ENCODE results near the gene AGMO.

AGMO gene

GRCh38 chr7:15571301-15571878, 9.6 kb upstream of the AGMO start:
- no peak overlapping the region for H2AFZ ChIP-seq (ENCODE audit: low read depth, low read length, severe bottlenecking)
- H3K4me3 ChIP-seq (ENCODE audit: insufficient read depth, low read length, poor library complexity, severe bottlenecking): no peak overlapping the region
- H3K27me3 ChIP-seq (ENCODE audit: low read length): no peaks in the 10 kb centered on the region
- no peaks in the 10 kb centered on the region for H3F3A ChIP-seq (ENCODE audit: insufficient read depth)
- H3K27ac ChIP-seq (ENCODE audit: low read depth, low read length): no peak overlapping the region
- no peaks in the 10 kb centered on the region for H3K9me3 ChIP-seq (ENCODE audit: insufficient read depth, low read length)
- no peaks in the 10 kb centered on the region for H4K20me1 ChIP-seq (ENCODE audit: low read depth, low read length)
- H3K9ac ChIP-seq (ENCODE audit: low read length): no peak overlapping the region
- no peak overlapping the region for H3K4me2 ChIP-seq (ENCODE audit: low read depth, low read length, poor library complexity, severe bottlenecking)
- TF ChIP-seq EZH2phosphoT487 (conservative IDR thresholded peaks at IDR 0.05; ENCODE audit: low read length) (no peak), CTCF (IDR thresholded peaks at IDR 0.05; ENCODE audit: insufficient read depth, low read length, poor library complexity, severe bottlenecking) (no peak)
- H3K9me2 ChIP-seq (replicated peaks; ENCODE audit: insufficient read depth, low read length): no peaks in the 10 kb centered on the region
- H3K79me2 ChIP-seq (ENCODE audit: insufficient read depth, low read length): no peaks in the 10 kb centered on the region
- H3K36me3 ChIP-seq (ENCODE audit: low read length): no peaks in the 10 kb centered on the region

- TF ChIP-seq CTCF (IDR thresholded peaks at IDR 0.05; ENCODE audit: insufficient read depth, low read length, poor library complexity, severe bottlenecking) (no peak), EZH2phosphoT487 (conservative IDR thresholded peaks at IDR 0.05; ENCODE audit: low read length) (no peak)
- H3F3A ChIP-seq (ENCODE audit: insufficient read depth): no peaks in the 10 kb centered on the region
- no peaks in the 10 kb centered on the region for H3K9me3 ChIP-seq (ENCODE audit: insufficient read depth, low read length)
Observed at GRCh38 chr7:15567652-15568051, 5.8 kb upstream of the AGMO start.

GRCh38 chr7:15567036-15567435, 5.2 kb upstream of the AGMO start:
- H4K20me1 ChIP-seq (ENCODE audit: low read depth, low read length): no peaks in the 10 kb centered on the region
- H2AFZ ChIP-seq (ENCODE audit: low read depth, low read length, severe bottlenecking): no peak overlapping the region
- no peaks in the 10 kb centered on the region for H3K27me3 ChIP-seq (ENCODE audit: low read length)
- no peaks in the 10 kb centered on the region for H3K79me2 ChIP-seq (ENCODE audit: insufficient read depth, low read length)
- no peaks in the 10 kb centered on the region for H3K9me3 ChIP-seq (ENCODE audit: insufficient read depth, low read length)
- no peaks in the 10 kb centered on the region for H3K9me2 ChIP-seq (replicated peaks; ENCODE audit: insufficient read depth, low read length)
- H3K4me2 ChIP-seq (ENCODE audit: low read depth, low read length, poor library complexity, severe bottlenecking): no peak overlapping the region
- H3K36me3 ChIP-seq (ENCODE audit: low read length): no peaks in the 10 kb centered on the region
- no peak overlapping the region for H3K9ac ChIP-seq (ENCODE audit: low read length)
- TF ChIP-seq EZH2phosphoT487 (conservative IDR thresholded peaks at IDR 0.05; ENCODE audit: low read length) (no peak), CTCF (IDR thresholded peaks at IDR 0.05; ENCODE audit: insufficient read depth, low read length, poor library complexity, severe bottlenecking) (no peak)
- no peaks in the 10 kb centered on the region for H3F3A ChIP-seq (ENCODE audit: insufficient read depth)
- H3K27ac ChIP-seq (ENCODE audit: low read depth, low read length): no peak overlapping the region
- H3K4me3 ChIP-seq (ENCODE audit: insufficient read depth, low read length, poor library complexity, severe bottlenecking): no peak overlapping the region

More at GRCh38 chr7:15567652-15568051, 5.8 kb upstream of the AGMO start:
- H3K9ac ChIP-seq (ENCODE audit: low read length): no peak overlapping the region
- H3K36me3 ChIP-seq (ENCODE audit: low read length): no peaks in the 10 kb centered on the region
- no peak overlapping the region for H3K4me2 ChIP-seq (ENCODE audit: low read depth, low read length, poor library complexity, severe bottlenecking)
- H3K4me3 ChIP-seq (ENCODE audit: insufficient read depth, low read length, poor library complexity, severe bottlenecking): no peak overlapping the region
- no peaks in the 10 kb centered on the region for H4K20me1 ChIP-seq (ENCODE audit: low read depth, low read length)
- H3K9me2 ChIP-seq (replicated peaks; ENCODE audit: insufficient read depth, low read length): no peaks in the 10 kb centered on the region
- no peaks in the 10 kb centered on the region for H3K27me3 ChIP-seq (ENCODE audit: low read length)
- H3K27ac ChIP-seq (ENCODE audit: low read depth, low read length): no peak overlapping the region
- no peak overlapping the region for H2AFZ ChIP-seq (ENCODE audit: low read depth, low read length, severe bottlenecking)
- H3K79me2 ChIP-seq (ENCODE audit: insufficient read depth, low read length): no peaks in the 10 kb centered on the region

All from SU-DHL-6 (cell line).